ENCODE measurements around the gene DVL1. TPM values are rescaled to one million over a fixed set of nuclear protein-coding genes. Genes with fewer than 3 reads are reported as not detected.
"Not testable (repeated sequence)": the region's sequence is repeated elsewhere in the genome, so short reads cannot be mapped to it uniquely, and the experiment has no call there.

Gene DVL1
- total and polyA plus RNA-seq, 4 experiments from 2014 or later = 0.19 to 44.6 (median 22.8) TPM

GRCh38 chr1:1393014-1393413 lies 43.8 kb upstream of the DVL1 start:
- Mint-ChIP-seq H3K36me3 (peaks cover 45 to 72% of the 10 kb centered on the region in 2 donors), H3K27me3 (no peaks in the 10 kb centered on the region), H3K9me3 (no peaks in the 10 kb centered on the region), H3K27ac (peak overlapping the region in 1 of 7 donors; percentile 70), H3K4me1 (peaks cover 8 to 31% (median 17%) of the 10 kb centered on the region in 4 donors), H3K4me3 (no peak overlapping the region)
- Histone ChIP-seq H3K27ac (ENCODE audit: low read depth, low read length) (no peak overlapping the region), H3K36me3 (ENCODE audit: insufficient read depth, low read length) (peaks cover 78% of the 10 kb centered on the region), H3K9me3 (ENCODE audit: control insufficient read depth in 1 of 2, low read length in 2 of 2) (no peaks in the 10 kb centered on the region), H3K4me3 (ENCODE audit: low read length in 2 of 2) (no peak overlapping the region), H3K4me1 (ENCODE audit: insufficient read depth, low read length) (peaks cover 15% of the 10 kb centered on the region), H3K27me3 (ENCODE audit: insufficient read depth, low read length) (no peaks in the 10 kb centered on the region)
- CTCF ChIA-PET (ENCODE audit: partially characterized antibody) = no interaction called here
- POLR2A ChIA-PET (ENCODE audit: partially characterized antibody) = interaction anchor here (1.8 kb wide), 1 partner anchor 18 kb away, joined by 5 read pairs; the partner anchor contains the start of gene AURKAIP1
- intact Hi-C loops (cut with micrococcal nuclease) = no loop called here
- no peak for DNase-seq

- Histone ChIP-seq H3K27ac (ENCODE audit: low read depth, low read length) (no peak overlapping the region), H3K9me3 (ENCODE audit: control insufficient read depth in 1 of 2, low read length in 2 of 2) (no peaks in the 10 kb centered on the region), H3K27me3 (ENCODE audit: insufficient read depth, low read length) (no peaks in the 10 kb centered on the region), H3K36me3 (ENCODE audit: insufficient read depth, low read length) (peaks cover 84% of the 10 kb centered on the region), H3K4me1 (ENCODE audit: insufficient read depth, low read length) (peaks cover 3% of the 10 kb centered on the region), H3K4me3 (ENCODE audit: low read length in 2 of 2) (no peak overlapping the region)
- peak overlapping the region in 1 of 7 donors; percentile 18 for H3K27ac Mint-ChIP-seq
- no peak overlapping the region for H3K4me3 Mint-ChIP-seq
- no peaks in the 10 kb centered on the region for H3K27me3 Mint-ChIP-seq
- H3K4me1 Mint-ChIP-seq = peaks cover 6 to 23% (median 12%) of the 10 kb centered on the region in 4 donors
- H3K9me3 Mint-ChIP-seq = no peaks in the 10 kb centered on the region
- intact Hi-C loops (cut with micrococcal nuclease) = no loop called here
- ChIA-PET CTCF (ENCODE audit: partially characterized antibody) (no interaction called here), POLR2A (ENCODE audit: partially characterized antibody) (interaction anchor here (0.9 to 2.9 kb wide), 4 partner anchors 9 to 16 kb away, joined by 3 to 13 read pairs (median 4); partner anchors contain the start of genes AURKAIP1, CCNL2 and MRPL20)
- no peak for DNase-seq
- peaks cover 58 to 78% of the 10 kb centered on the region in 2 donors for H3K36me3 Mint-ChIP-seq
Observed at GRCh38 chr1:1391225-1391624, 42.0 kb upstream of the DVL1 start.

- H3K4me1 Mint-ChIP-seq = peaks cover 5 to 21% (median 12%) of the 10 kb centered on the region in 4 donors
- Histone ChIP-seq H3K4me1 (ENCODE audit: insufficient read depth, low read length) (peaks cover 3% of the 10 kb centered on the region), H3K27me3 (ENCODE audit: insufficient read depth, low read length) (no peaks in the 10 kb centered on the region), H3K36me3 (ENCODE audit: insufficient read depth, low read length) (peaks cover 89% of the 10 kb centered on the region), H3K9me3 (ENCODE audit: control insufficient read depth in 1 of 2, low read length in 2 of 2) (no peaks in the 10 kb centered on the region), H3K27ac (ENCODE audit: low read depth, low read length) (no peak overlapping the region), H3K4me3 (ENCODE audit: low read length in 2 of 2) (no peak overlapping the region)
- ChIA-PET POLR2A (ENCODE audit: partially characterized antibody) (interaction anchor here (1.6 to 2.9 kb wide), 2 partner anchors 9 kb away, joined by 3 to 13 read pairs; partner anchors contain the start of gene CCNL2), CTCF (ENCODE audit: partially characterized antibody) (no interaction called here)
- H3K36me3 Mint-ChIP-seq = peaks cover 59 to 82% of the 10 kb centered on the region in 2 donors
- intact Hi-C loops (cut with micrococcal nuclease) = no loop called here
- no peak overlapping the region for H3K27ac Mint-ChIP-seq
- H3K27me3 Mint-ChIP-seq = no peaks in the 10 kb centered on the region
- no peaks in the 10 kb centered on the region for H3K9me3 Mint-ChIP-seq
- H3K4me3 Mint-ChIP-seq = no peak overlapping the region
- no peak for DNase-seq
Observed at GRCh38 chr1:1390675-1391074, 41.5 kb upstream of the DVL1 start.

- Histone ChIP-seq H3K4me1 (ENCODE audit: insufficient read depth, low read length) (peaks cover 3% of the 10 kb centered on the region), H3K9me3 (ENCODE audit: control insufficient read depth in 1 of 2, low read length in 2 of 2) (no peaks in the 10 kb centered on the region), H3K27me3 (ENCODE audit: insufficient read depth, low read length) (no peaks in the 10 kb centered on the region), H3K27ac (ENCODE audit: low read depth, low read length) (no peak overlapping the region), H3K4me3 (ENCODE audit: low read length in 2 of 2) (no peak overlapping the region), H3K36me3 (ENCODE audit: insufficient read depth, low read length) (peaks cover 71% of the 10 kb centered on the region)
- no peak for DNase-seq
- Mint-ChIP-seq H3K27ac (no peak overlapping the region), H3K4me3 (no peak overlapping the region), H3K36me3 (peaks cover 41 to 61% of the 10 kb centered on the region in 2 donors), H3K27me3 (no peaks in the 10 kb centered on the region), H3K9me3 (no peaks in the 10 kb centered on the region), H3K4me1 (peaks cover 0 to 6% (median under 1%) of the 10 kb centered on the region in 4 donors)
- ChIA-PET POLR2A (ENCODE audit: partially characterized antibody) (interaction anchor here (0.6 to 4.8 kb wide), 4 partner anchors 8 to 223 kb away, joined by 4 to 20 read pairs (median 4); partner anchors contain the start of genes AURKAIP1 and CCNL2), CTCF (ENCODE audit: partially characterized antibody) (no interaction called here)
- intact Hi-C loops (cut with micrococcal nuclease) = no loop called here
Observed at GRCh38 chr1:1388078-1388472, 38.9 kb upstream of the DVL1 start.

GRCh38 chr1:1387098-1388077 lies 38.2 kb upstream of the DVL1 start:
- ChIA-PET POLR2A (ENCODE audit: partially characterized antibody) (interaction anchor here (0.6 to 4.8 kb wide), 5 partner anchors 9 to 224 kb away, joined by 3 to 20 read pairs (median 4); partner anchors contain the start of genes AURKAIP1 and CCNL2), CTCF (ENCODE audit: partially characterized antibody) (interaction anchor here (1.0 kb wide), 1 partner anchor 16 kb away, joined by 3 read pairs; no protein-coding TSS in a partner anchor)
- no peak overlapping the region for H3K4me3 ChIP-seq (ENCODE audit: low read length in 2 of 2)
- Mint-ChIP-seq H3K4me3 (no peak overlapping the region), H3K27me3 (no peaks in the 10 kb centered on the region), H3K27ac (no peak overlapping the region), H3K9me3 (no peaks in the 10 kb centered on the region), H3K36me3 (peaks cover 39 to 55% of the 10 kb centered on the region in 2 donors), H3K4me1 (peaks cover 0 to 3% (median under 1%) of the 10 kb centered on the region in 4 donors)
- H3K4me1 ChIP-seq (ENCODE audit: insufficient read depth, low read length) = no peaks in the 10 kb centered on the region
- DNase-seq = no peak
- no peak overlapping the region for H3K27ac ChIP-seq (ENCODE audit: low read depth, low read length)
- intact Hi-C loops (cut with micrococcal nuclease) = no loop called here
- no peaks in the 10 kb centered on the region for H3K9me3 ChIP-seq (ENCODE audit: control insufficient read depth in 1 of 2, low read length in 2 of 2)
- peaks cover 64% of the 10 kb centered on the region for H3K36me3 ChIP-seq (ENCODE audit: insufficient read depth, low read length)
- H3K27me3 ChIP-seq (ENCODE audit: insufficient read depth, low read length) = no peaks in the 10 kb centered on the region

GRCh38 chr1:1385931-1386330 lies 36.7 kb upstream of the DVL1 start:
- intact Hi-C loops (cut with micrococcal nuclease) = no loop called here
- no peaks in the 10 kb centered on the region for H3K27me3 ChIP-seq (ENCODE audit: insufficient read depth, low read length)
- Mint-ChIP-seq H3K9me3 (no peaks in the 10 kb centered on the region), H3K4me3 (no peak overlapping the region), H3K4me1 (peaks cover 0 to 1% (median 0%) of the 10 kb centered on the region in 4 donors), H3K36me3 (peaks cover 30 to 41% of the 10 kb centered on the region in 2 donors), H3K27me3 (no peaks in the 10 kb centered on the region), H3K27ac (peak overlapping the region in 1 of 7 donors; percentile 55)
- DNase-seq = no peak
- peaks cover 50% of the 10 kb centered on the region for H3K36me3 ChIP-seq (ENCODE audit: insufficient read depth, low read length)
- H3K9me3 ChIP-seq (ENCODE audit: control insufficient read depth in 1 of 2, low read length in 2 of 2) = no peaks in the 10 kb centered on the region
- ChIA-PET POLR2A (ENCODE audit: partially characterized antibody) (interaction anchor here (0.8 to 4.8 kb wide), 3 partner anchors 10 to 14 kb away, joined by 3 to 20 read pairs (median 3); partner anchors contain the start of genes AURKAIP1 and CCNL2), CTCF (ENCODE audit: partially characterized antibody) (interaction anchor here (1.0 kb wide), 1 partner anchor 14 kb away, joined by 3 read pairs; no protein-coding TSS in a partner anchor)
- no peaks in the 10 kb centered on the region for H3K4me1 ChIP-seq (ENCODE audit: insufficient read depth, low read length)
- no peak overlapping the region for H3K27ac ChIP-seq (ENCODE audit: low read depth, low read length)
- no peak overlapping the region for H3K4me3 ChIP-seq (ENCODE audit: low read length in 2 of 2)

- H3K9me3 Mint-ChIP-seq; H3K9me3 ChIP-seq (ENCODE audit: control insufficient read depth in 1 of 2, low read length in 2 of 2); H3K4me1 ChIP-seq (ENCODE audit: insufficient read depth, low read length); H3K4me1 Mint-ChIP-seq; H3K27me3 ChIP-seq (ENCODE audit: insufficient read depth, low read length); H3K27me3 Mint-ChIP-seq; H3K4me3 Mint-ChIP-seq; H3K27ac Mint-ChIP-seq; DNase-seq; H3K4me3 ChIP-seq (ENCODE audit: low read length in 2 of 2); intact Hi-C loops (cut with micrococcal nuclease); H3K27ac ChIP-seq (ENCODE audit: low read depth, low read length): not testable (repeated sequence)
- ChIA-PET CTCF (ENCODE audit: partially characterized antibody) (interaction anchor here (1.5 kb wide), 1 partner anchor 14 kb away, joined by 6 read pairs; no protein-coding TSS in a partner anchor), POLR2A (ENCODE audit: partially characterized antibody) (interaction anchor here (0.8 to 4.8 kb wide), 2 partner anchors 10 to 14 kb away, joined by 3 to 20 read pairs; partner anchors contain the start of genes AURKAIP1 and CCNL2)
- H3K36me3 ChIP-seq (ENCODE audit: insufficient read depth, low read length) = peaks cover 44% of the 10 kb centered on the region
- H3K36me3 Mint-ChIP-seq = peaks cover 24 to 35% of the 10 kb centered on the region in 2 donors
Observed at GRCh38 chr1:1385339-1385738, 36.1 kb upstream of the DVL1 start.

All from CD4-positive, alpha-beta memory T cell (primary cell).